GM23338 (cell line): ENCODE data around the gene TNFRSF8. TPM values are rescaled to one million over a fixed set of nuclear protein-coding genes. Genes with fewer than 3 reads are reported as not detected.

ENCODE experiments used
- ATAC-seq: fragments of 200-7000 bp; cut with Tn5 transposase; 3 replicates; pipeline ENCODE4 v1.9.1; 2020
- DNase-seq: peaks from one replicate; pipeline ENCODE4 v3.0.0-alpha.2; 2015; ENCODE audit warnings: low spot score
- H2AFZ ChIP-seq: fragments of 200-600 bp; sonication (generic); 2 replicates; pipeline ENCODE4 v1.8.0; 2016; ENCODE audit warnings: antibody characterized with exemption, mild to moderate bottlenecking, moderate library complexity
- H3F3A ChIP-seq: fragments of 200-600 bp; sonication (generic); replicated peaks from 2 replicates; pipeline ENCODE4 v1.8.0; 2017; ENCODE audit warnings: antibody characterized with exemption, mixed run types, low read depth
- H3K27ac ChIP-seq: fragments of 200-600 bp; sonication (generic); 2 replicates; pipeline ENCODE4 v1.6.1; 2016; ENCODE audit warnings: low read depth
- H3K27me3 ChIP-seq: fragments of 200-600 bp; sonication (generic); 2 replicates; pipeline ENCODE4 v1.8.0; 2016; ENCODE audit warnings: mild to moderate bottlenecking, mixed run types, moderate library complexity; ENCODE audit not compliant: insufficient read depth
- H3K36me3 ChIP-seq: fragments of 200-600 bp; sonication (generic); 2 replicates; pipeline ENCODE4 v1.8.0; 2016; ENCODE audit warnings: mild to moderate bottlenecking; ENCODE audit not compliant: insufficient read depth
- H3K4me1 ChIP-seq: fragments of 200-600 bp; sonication (generic); 2 replicates; pipeline ENCODE4 v1.8.0; 2016; ENCODE audit warnings: mild to moderate bottlenecking, moderate library complexity; ENCODE audit not compliant: insufficient read depth
- H3K4me2 ChIP-seq: fragments of 200-600 bp; sonication (generic); 2 replicates; pipeline ENCODE4 v1.7.1; 2017; ENCODE audit warnings: mixed run types
- H3K4me3 ChIP-seq: fragments of 200-600 bp; sonication (generic); 2 replicates; pipeline ENCODE4 v1.6.1; 2016; ENCODE audit warnings: mixed run types
- H3K79me2 ChIP-seq: fragments of 200-600 bp; sonication (generic); replicated peaks from 2 replicates; pipeline ENCODE4 v1.8.0; 2017; ENCODE audit warnings: mild to moderate bottlenecking; ENCODE audit not compliant: insufficient read depth
- H3K9me2 ChIP-seq: fragments of 200-600 bp; sonication (generic); 2 replicates; pipeline ENCODE4 v1.8.0; 2017; ENCODE audit not compliant: insufficient read depth
- H4K20me1 ChIP-seq: fragments of 200-600 bp; sonication (generic); replicated peaks from 2 replicates; pipeline ENCODE4 v1.8.0; 2017; ENCODE audit warnings: mild to moderate bottlenecking; ENCODE audit not compliant: insufficient read depth
- H3K27ac Mint-ChIP-seq: 2 replicates; pipeline ENCODE4 v1.8.0; 2020; ENCODE audit warnings: inconsistent platforms, mild to moderate bottlenecking, moderate library complexity, mixed read lengths
- H3K27me3 Mint-ChIP-seq: 3 replicates; pipeline ENCODE4 v1.8.0; 2022; ENCODE audit warnings: low read depth, mild to moderate bottlenecking, moderate library complexity, mixed read lengths, inconsistent platforms; ENCODE audit not compliant: insufficient read depth, poor library complexity
- H3K36me3 Mint-ChIP-seq: 3 replicates; pipeline ENCODE4 v1.8.0; 2021; ENCODE audit warnings: low read depth, mild to moderate bottlenecking, inconsistent platforms, moderate library complexity, mixed read lengths
- H3K4me1 Mint-ChIP-seq: 3 replicates; pipeline ENCODE4 v1.8.0; 2020; ENCODE audit warnings: mild to moderate bottlenecking, inconsistent platforms, mixed read lengths
- H3K4me3 Mint-ChIP-seq: 3 replicates; pipeline ENCODE4 v1.8.0; 2021; ENCODE audit warnings: moderate library complexity, mild to moderate bottlenecking, inconsistent platforms, mixed read lengths
- H3K9me3 Mint-ChIP-seq: 3 replicates; pipeline ENCODE4 v1.8.0; 2020; ENCODE audit warnings: moderate library complexity, mild to moderate bottlenecking, inconsistent platforms, mixed read lengths
- CREB1 ChIP-seq: fragments of 250-450 bp; sonication (Bioruptor Pico); IDR thresholded peaks from 2 replicates; pipeline ENCODE4 v1.5.0; 2020; ENCODE audit warnings: low read depth, mild to moderate bottlenecking, moderate library complexity
- CTCF ChIP-seq, 2 experiments: fragments of 200-600 bp in 1 of 2; sonication (generic) in 1 of 2; conservative IDR thresholded peaks; 2 replicates each; pipeline versions ENCODE4 v1.5.1 to v1.6.1; 2016 to 2017; ENCODE audit warnings: antibody characterized with exemption in 2 of 2, low read depth in 2 of 2, mild to moderate bottlenecking in 2 of 2, moderate library complexity in 1 of 2
- ETS1 ChIP-seq: IDR thresholded peaks from 2 replicates; pipeline ENCODE4 v1.6.1; 2016; ENCODE audit warnings: antibody characterized with exemption
- EZH2 ChIP-seq: fragments of 200-600 bp; sonication (generic); IDR thresholded peaks from one replicate; pipeline ENCODE4 v1.8.0; 2017; ENCODE audit warnings: antibody characterized with exemption, mild to moderate bottlenecking, low read depth; ENCODE audit not compliant: unreplicated experiment
- NANOG ChIP-seq: IDR thresholded peaks from 2 replicates; pipeline ENCODE4 v1.6.1; 2016; ENCODE audit warnings: antibody characterized with exemption, borderline replicate concordance
- STAT1 ChIP-seq: IDR thresholded peaks from one replicate; pipeline ENCODE4 v1.6.1; 2016; ENCODE audit warnings: antibody characterized with exemption; ENCODE audit not compliant: unreplicated experiment
- ZNF114 ChIP-seq: fragments of 250-450 bp; sonication (Bioruptor Pico); IDR thresholded peaks from 2 replicates; pipeline ENCODE4 v1.5.0; 2020; ENCODE audit warnings: mild to moderate bottlenecking, moderate library complexity
- ZNF331 ChIP-seq: fragments of 250-450 bp; sonication (Bioruptor Pico); IDR thresholded peaks from 2 replicates; pipeline ENCODE4 v1.5.0; 2020; ENCODE audit warnings: low read depth, mild to moderate bottlenecking, moderate library complexity
- polyA plus RNA-seq: library from polyadenylated mRNA; unstranded; fragments of >200 nt; fragmentation: Nextera tagmentation; extraction: Ambion mirVana; gene quantifications from 2 replicates; pipeline ENCODE4 v1.2.1, GENCODE V29; 2016
- total RNA-seq: library from RNA; depleted of rRNA; stranded (reverse); fragments of >200 nt; shearing (Covaris generic); gene quantifications from 2 replicates; pipeline ENCODE4 v1.2.3, GENCODE V29; 2014
- TF ChIP-seq, protein P1 (sequence below): fragments of 250-450 bp; sonication (Bioruptor Pico); IDR thresholded peaks from 2 replicates; pipeline ENCODE4 v1.5.0; 2020; ENCODE audit warnings: mild to moderate bottlenecking, moderate library complexity

The TNFRSF8 gene
- total and polyA plus RNA-seq, 2 experiments from 2014 or later: 11.7 to 28.2 TPM

DNA sequence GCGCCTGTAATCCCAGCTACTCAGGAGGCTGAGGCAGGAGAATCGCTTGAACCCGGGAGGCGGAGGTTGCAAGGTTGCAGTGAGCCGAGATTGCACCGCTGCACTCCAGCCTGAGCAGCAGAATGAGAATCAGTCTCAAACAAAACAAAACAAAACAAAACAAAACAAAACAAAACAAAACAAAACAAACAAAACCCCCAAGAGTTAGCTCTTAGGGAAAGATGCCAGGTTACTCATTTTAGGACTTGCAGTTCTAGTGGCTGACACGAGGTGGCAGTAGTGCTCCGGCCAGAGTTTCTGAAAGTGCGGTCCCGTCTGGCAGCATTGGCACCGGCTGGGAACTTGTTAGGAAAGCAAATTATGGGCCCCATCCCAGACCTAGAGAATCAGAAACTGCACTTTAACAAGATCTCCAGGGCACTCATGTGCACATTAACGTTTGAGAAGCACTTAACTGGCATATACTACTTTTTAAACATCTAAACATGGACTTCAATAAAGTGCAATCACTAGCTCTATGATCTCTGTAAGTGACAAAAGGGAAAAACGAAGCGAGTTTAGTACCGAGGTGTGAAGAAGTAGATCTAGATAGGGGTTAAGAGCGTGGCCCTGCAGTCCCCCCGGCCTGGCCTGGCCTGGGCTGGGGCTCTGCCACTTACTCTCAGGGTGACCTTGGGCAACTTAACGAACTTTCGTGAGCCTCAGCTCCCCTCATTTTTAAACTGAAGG lies 61.8 kb downstream of the TNFRSF8 start:
- peaks cover 4% of the 10 kb centered on the region; the same call in 1 of the 3 replicates for H3K4me1 Mint-ChIP-seq
- DNase-seq: peak; percentile 80
- H3K36me3 ChIP-seq: peaks cover 16% of the 10 kb centered on the region
- no peak overlapping the region for H3K4me3 Mint-ChIP-seq
- no peak overlapping the region for H3K27ac ChIP-seq
- no peaks in the 10 kb centered on the region for H3K4me1 ChIP-seq
- no peak overlapping the region for H2AFZ ChIP-seq
- no peak for TF ChIP-seq NANOG
- no peak for TF ChIP-seq ETS1
- TF ChIP-seq CTCF (conservative IDR thresholded peaks at IDR 0.05; ENCODE audit: low read depth in 2 of 2): peak; percentile 93 to 94
- no peak for TF ChIP-seq ZNF114 (CRISPR knock-in tag)
- no peak overlapping the region for H3K4me2 ChIP-seq
- H3K4me3 ChIP-seq: no peak overlapping the region
- peaks cover 12% of the 10 kb centered on the region for H3K27me3 Mint-ChIP-seq
- no peaks in the 10 kb centered on the region for H3K27me3 ChIP-seq
- no peaks in the 10 kb centered on the region for H3F3A ChIP-seq
- no peaks in the 10 kb centered on the region for H3K9me3 Mint-ChIP-seq
- ATAC-seq: peak; percentile 63
- H3K36me3 Mint-ChIP-seq: peaks cover 10% of the 10 kb centered on the region
- H3K27ac Mint-ChIP-seq: no peak overlapping the region
- peaks cover 4% of the 10 kb centered on the region; the same call in 1 of the 2 replicates for H4K20me1 ChIP-seq
- H3K9me2 ChIP-seq: no peaks in the 10 kb centered on the region
- no peaks in the 10 kb centered on the region for H3K79me2 ChIP-seq

DNA sequence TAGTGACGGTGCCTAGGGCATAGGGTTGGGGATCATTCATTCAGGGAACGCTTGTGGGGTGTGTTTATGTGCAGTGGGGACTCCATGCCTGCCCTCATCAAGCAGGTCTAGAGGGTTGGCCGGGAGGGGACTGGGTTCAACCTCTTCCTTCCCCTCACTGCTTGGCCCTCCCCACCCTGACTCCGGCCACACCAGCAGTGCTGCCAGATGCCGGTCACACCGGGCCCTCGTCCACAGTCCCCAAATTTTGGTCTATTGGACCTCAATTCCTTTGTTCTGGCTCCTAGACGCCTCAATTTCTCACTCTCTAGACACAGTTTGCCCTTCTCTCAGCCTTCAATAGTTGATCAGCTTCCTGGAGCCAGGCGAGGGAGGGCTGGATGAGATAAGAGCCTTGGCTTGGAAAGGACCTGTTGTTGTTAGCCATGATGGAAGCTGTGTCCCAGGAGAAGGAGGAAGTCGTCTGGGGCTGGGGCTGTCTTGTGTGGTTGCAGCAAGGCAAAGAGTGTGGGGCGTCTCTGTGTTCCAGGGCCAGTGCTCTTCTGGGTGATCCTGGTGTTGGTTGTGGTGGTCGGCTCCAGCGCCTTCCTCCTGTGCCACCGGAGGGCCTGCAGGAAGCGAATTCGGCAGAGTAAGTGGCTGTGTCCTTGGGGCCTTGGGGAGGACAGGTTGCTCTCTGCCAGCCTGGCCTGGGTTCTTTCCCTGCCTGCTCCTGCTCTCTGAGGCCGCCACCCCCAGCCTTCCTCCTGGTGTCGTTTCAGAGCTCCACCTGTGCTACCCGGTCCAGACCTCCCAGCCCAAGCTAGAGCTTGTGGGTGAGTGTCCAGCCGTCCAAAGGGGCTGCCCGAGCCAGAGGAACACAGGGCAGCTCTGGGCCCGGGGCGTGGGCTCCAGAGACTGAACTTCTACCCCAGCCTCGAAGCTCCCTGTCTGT lies 62.6 kb downstream of the TNFRSF8 start:
- Histone ChIP-seq H3K79me2 (no peaks in the 10 kb centered on the region), H3K27me3 (no peaks in the 10 kb centered on the region), H2AFZ (no peak overlapping the region), H3K4me1 (no peaks in the 10 kb centered on the region), H3K27ac (no peak overlapping the region), H3F3A (no peaks in the 10 kb centered on the region), H3K4me3 (no peak overlapping the region), H3K4me2 (no peak overlapping the region), H3K9me2 (no peaks in the 10 kb centered on the region), H4K20me1 (no peaks in the 10 kb centered on the region; the same call in 1 of the 2 replicates), H3K36me3 (peaks cover 9% of the 10 kb centered on the region)
- ATAC-seq (peak; percentile 45), DNase-seq (no peak)
- Mint-ChIP-seq H3K4me3 (no peak overlapping the region), H3K27me3 (peaks cover 12% of the 10 kb centered on the region), H3K36me3 (peaks cover 5% of the 10 kb centered on the region; the same call in 2 of the 3 replicates), H3K27ac (no peak overlapping the region; the same call in 1 of the 2 replicates), H3K9me3 (no peaks in the 10 kb centered on the region), H3K4me1 (peaks cover 4% of the 10 kb centered on the region; the same call in 1 of the 3 replicates)
- no peak for TF ChIP-seq ZNF331 (CRISPR knock-in tag)
- TF ChIP-seq CREB1 (CRISPR knock-in tag): no peak
- TF ChIP-seq, protein P1, sequence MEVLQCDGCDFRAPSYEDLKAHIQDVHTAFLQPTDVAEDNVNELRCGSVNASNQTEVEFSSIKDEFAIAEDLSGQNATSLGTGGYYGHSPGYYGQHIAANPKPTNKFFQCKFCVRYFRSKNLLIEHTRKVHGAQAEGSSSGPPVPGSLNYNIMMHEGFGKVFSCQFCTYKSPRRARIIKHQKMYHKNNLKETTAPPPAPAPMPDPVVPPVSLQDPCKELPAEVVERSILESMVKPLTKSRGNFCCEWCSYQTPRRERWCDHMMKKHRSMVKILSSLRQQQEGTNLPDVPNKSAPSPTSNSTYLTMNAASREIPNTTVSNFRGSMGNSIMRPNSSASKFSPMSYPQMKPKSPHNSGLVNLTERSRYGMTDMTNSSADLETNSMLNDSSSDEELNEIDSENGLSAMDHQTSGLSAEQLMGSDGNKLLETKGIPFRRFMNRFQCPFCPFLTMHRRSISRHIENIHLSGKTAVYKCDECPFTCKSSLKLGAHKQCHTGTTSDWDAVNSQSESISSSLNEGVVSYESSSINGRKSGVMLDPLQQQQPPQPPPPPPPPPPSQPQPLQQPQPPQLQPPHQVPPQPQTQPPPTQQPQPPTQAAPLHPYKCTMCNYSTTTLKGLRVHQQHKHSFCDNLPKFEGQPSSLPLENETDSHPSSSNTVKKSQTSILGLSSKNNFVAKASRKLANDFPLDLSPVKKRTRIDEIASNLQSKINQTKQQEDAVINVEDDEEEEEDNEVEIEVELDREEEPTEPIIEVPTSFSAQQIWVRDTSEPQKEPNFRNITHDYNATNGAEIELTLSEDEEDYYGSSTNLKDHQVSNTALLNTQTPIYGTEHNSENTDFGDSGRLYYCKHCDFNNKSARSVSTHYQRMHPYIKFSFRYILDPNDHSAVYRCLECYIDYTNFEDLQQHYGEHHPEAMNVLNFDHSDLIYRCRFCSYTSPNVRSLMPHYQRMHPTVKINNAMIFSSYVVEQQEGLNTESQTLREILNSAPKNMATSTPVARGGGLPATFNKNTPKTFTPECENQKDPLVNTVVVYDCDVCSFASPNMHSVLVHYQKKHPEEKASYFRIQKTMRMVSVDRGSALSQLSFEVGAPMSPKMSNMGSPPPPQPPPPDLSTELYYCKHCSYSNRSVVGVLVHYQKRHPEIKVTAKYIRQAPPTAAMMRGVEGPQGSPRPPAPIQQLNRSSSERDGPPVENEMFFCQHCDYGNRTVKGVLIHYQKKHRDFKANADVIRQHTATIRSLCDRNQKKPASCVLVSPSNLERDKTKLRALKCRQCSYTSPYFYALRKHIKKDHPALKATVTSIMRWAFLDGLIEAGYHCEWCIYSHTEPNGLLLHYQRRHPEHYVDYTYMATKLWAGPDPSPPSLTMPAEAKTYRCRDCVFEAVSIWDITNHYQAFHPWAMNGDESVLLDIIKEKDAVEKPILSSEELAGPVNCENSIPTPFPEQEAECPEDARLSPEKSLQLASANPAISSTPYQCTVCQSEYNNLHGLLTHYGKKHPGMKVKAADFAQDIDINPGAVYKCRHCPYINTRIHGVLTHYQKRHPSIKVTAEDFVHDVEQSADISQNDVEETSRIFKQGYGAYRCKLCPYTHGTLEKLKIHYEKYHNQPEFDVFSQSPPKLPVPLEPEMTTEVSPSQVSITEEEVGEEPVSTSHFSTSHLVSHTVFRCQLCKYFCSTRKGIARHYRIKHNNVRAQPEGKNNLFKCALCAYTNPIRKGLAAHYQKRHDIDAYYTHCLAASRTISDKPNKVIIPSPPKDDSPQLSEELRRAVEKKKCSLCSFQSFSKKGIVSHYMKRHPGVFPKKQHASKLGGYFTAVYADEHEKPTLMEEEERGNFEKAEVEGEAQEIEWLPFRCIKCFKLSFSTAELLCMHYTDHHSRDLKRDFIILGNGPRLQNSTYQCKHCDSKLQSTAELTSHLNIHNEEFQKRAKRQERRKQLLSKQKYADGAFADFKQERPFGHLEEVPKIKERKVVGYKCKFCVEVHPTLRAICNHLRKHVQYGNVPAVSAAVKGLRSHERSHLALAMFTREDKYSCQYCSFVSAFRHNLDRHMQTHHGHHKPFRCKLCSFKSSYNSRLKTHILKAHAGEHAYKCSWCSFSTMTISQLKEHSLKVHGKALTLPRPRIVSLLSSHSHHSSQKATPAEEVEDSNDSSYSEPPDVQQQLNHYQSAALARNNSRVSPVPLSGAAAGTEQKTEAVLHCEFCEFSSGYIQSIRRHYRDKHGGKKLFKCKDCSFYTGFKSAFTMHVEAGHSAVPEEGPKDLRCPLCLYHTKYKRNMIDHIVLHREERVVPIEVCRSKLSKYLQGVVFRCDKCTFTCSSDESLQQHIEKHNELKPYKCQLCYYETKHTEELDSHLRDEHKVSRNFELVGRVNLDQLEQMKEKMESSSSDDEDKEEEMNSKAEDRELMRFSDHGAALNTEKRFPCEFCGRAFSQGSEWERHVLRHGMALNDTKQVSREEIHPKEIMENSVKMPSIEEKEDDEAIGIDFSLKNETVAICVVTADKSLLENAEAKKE (CRISPR knock-in tag): no peak
- no peak for TF ChIP-seq STAT1
- no peak for TF ChIP-seq EZH2
